ENCODE measurements around the gene SH2D3A.
"Not testable (repeated sequence)": the region's sequence is repeated elsewhere in the genome, so short reads cannot be mapped to it uniquely, and the experiment has no call there.

The SH2D3A gene

GRCh38 chr19:6721773-6722172 is 45.5 kb downstream of the SH2D3A start:
- no peak for DNase-seq (ENCODE audit: low read depth, low spot score)

DNA sequence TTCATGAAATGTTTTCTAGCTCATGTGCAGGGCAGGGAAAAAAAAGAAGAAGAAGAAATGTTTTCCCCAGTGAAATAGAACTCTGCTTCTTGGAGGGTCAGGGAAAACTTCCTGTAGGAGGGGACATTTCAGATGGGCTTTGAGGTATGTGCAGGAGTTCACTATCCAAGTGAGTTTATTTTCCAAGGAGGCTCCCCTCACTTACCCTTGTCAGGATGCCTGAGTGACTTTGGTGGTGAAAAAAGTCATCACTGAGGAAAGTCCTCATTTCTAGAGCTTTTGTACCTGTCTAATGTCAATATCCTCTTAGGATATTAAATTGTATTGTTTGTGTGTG is 46.1 kb downstream of the SH2D3A start:
- no peak for DNase-seq (ENCODE audit: low read depth, low spot score)

GRCh38 chr19:6720369-6721137 is 46.7 kb downstream of the SH2D3A start, which contains the start of gene C3:
C3 (minus strand) TSS chr19:6720650; CDS start chr19:6720589, 61 bp downstream.
- DNase-seq (ENCODE audit: low read depth, low spot score) = no peak

DNA sequence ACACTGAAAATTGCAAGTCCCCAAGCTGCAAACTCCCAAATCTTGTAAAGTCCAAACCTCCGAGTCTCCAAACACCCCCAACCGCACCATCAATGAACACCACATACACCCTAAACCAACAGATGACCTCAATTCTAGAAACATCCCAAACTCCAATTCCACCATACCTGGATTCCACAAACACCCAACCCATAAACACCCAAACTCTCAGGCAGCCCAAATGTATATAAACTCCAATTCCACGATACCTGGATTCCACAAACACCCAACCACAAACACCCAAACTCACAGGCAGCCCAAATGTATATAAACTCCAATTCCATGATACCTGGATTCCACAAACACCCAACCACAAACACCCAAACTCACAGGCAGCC is 47.3 kb downstream of the SH2D3A start:
- DNase-seq (ENCODE audit: low read depth, low spot score) = no peak

DNA sequence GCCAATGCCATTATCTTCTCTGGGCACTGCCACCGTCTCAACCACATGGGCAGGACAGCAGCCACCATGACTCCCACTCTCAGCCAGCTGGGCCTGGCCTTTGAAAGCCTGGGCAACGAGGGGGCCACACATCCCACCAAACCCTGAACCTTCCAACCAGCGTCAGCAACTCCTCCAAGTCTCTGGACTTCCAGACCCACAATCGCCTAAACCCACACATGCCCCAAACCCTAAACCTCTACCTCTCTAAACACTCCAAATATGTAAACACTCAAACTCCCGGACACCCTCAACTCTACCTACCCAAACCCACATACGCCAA is 47.7 kb downstream of the SH2D3A start:
- DNase-seq (ENCODE audit: low read depth, low spot score) = no peak

GRCh38 chr19:6718741-6719539 is 48.3 kb downstream of the SH2D3A start:
- DNase-seq (ENCODE audit: low read depth, low spot score) = no peak

DNA sequence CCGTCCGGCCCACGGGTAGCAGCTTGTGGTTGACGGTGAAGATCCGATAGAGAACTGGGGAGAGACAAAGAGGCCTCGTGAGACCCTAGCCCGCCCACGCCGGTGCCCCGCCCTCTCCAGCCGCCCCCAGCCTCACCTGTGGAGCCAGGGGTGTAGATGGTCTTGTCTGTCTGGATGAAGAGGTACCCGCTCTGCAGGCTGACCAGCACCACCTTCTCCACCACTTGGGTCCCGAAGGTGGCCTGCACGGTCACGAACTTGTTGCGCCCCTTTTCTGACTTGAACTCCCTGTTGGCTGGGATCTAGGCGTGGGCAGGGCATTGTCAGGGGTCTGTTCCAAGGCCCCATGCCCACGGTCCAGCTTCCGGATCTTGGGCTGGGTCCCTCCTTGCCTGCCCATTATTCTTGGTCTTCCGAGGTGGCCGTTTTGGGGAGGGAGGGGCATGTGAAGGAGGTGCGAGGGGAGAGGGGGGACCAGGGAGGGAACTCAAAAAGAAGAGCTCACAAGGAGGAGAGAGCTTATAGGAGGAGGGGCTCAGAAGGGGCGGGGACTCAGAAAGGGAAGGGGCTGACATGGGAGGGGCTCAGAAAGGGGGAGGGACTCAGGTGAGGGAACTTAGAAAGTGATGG is 49.0 kb downstream of the SH2D3A start:
- DNase-seq (ENCODE audit: low read depth, low spot score) = no peak

GRCh38 chr19:6717441-6717971 is 49.7 kb downstream of the SH2D3A start:
- DNase-seq (ENCODE audit: low read depth, low spot score) = no peak

GRCh38 chr19:6717036-6717435 is 50.2 kb downstream of the SH2D3A start:
- no peak for DNase-seq (ENCODE audit: low read depth, low spot score)

- no peak for DNase-seq (ENCODE audit: low read depth, low spot score)
Observed at GRCh38 chr19:6716610-6716970, 50.6 kb downstream of the SH2D3A start.

- no peak for DNase-seq (ENCODE audit: low read depth, low spot score)
Observed at GRCh38 chr19:6714749-6715555, 52.3 kb downstream of the SH2D3A start.

DNA sequence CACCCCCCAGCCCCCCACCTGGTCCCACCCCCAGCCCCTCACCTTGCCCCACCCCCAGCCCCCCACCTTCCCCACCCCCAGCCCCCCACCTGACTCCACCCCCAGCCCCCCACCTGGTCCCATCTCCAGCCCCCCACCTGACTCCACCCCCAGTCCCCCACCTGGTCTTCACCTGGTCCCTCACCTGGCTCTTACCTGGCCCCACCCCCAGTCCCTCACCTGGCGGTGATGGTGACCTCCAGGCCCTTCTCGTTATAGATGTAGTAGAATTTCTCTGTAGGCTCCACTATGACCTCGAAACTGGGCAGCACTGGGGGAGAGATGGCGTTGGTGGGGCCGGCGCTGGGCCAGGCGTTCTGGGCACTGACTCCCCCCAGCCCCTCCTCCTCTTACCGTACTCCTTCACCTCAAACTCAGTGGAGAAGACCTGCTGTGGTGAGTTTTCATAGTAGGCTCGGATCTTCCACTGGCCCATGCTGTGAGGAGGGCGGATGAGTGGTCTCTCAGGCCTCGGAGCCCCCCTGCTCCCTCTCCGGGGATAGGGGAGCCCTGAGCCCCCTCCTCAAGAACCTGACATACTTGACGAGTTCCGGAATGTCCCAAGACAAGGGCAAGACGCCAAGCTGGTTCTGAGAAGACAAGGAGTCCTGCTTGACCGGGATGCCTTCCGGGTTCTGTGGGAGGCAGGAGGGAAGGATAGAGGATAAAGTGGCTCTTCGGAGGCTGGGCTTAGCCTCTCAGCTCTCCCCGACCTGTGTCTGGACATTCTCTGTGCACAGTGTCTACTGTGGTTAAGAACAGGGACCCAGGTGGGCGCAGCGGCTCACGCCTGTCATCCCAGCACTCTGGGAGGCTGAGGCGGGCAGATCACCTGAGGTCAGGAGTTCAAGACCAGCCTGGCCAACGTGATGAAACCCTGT is 53.2 kb downstream of the SH2D3A start:
- no peak for DNase-seq (ENCODE audit: low read depth, low spot score)

GRCh38 chr19:6712692-6713670 is 54.3 kb downstream of the SH2D3A start:
- no peak for DNase-seq (ENCODE audit: low read depth, low spot score)

DNA sequence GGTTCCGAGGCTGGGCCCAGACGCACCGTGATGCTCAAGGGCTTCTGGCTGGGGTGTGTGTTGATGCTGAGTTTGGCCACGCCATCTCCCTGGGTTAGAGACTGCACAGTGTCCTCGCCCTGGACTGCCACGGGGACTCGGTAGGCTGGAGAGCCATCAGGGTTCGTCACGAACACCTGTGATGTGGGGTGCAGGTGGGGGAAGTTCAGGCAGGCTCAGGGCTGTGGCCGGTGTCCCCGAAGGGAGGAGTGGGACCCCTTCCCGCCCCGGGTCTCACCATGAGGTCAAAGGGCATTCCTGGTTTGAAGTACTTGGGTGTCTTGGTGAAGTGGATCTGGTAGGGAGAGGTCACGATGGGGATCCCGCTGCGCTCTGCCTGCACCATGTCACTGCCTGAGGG is 55.0 kb downstream of the SH2D3A start:
- no peak for DNase-seq (ENCODE audit: low read depth, low spot score)

DNA sequence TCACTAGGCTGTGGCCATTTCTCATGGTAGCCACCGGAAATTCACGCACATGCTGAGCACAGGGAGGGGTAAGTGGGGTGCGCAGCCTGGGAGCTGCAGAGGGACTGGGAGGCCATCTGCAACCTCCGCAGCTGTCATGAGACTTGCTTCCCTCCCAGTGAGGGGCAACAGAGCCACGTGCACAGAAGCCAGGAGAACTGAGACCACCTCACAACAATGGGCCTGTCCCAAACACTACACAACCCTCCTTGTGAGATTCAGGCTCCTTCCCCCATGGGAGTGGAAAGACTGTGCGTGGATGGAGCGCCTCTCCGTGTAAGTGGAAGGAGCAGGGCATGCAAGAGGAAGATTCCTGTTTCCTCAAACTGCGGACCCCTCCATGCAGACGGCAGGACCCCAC is 55.6 kb downstream of the SH2D3A start:
- no peak for DNase-seq (ENCODE audit: low read depth, low spot score)

DNA sequence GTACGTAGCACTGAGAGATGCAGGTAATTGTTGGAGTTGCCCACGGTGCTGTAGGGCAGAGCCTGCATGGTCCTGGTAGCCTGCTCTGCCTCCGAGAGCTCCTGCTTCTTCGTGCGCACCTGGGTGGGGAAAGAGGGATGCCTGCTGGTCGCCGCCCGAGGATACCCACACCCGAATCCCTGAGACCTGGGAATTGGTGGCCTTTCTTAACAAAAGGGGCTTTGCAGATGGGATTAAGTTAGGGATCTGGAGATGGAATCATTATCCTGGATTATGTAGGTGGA is 56.2 kb downstream of the SH2D3A start:
- DNase-seq (ENCODE audit: low read depth, low spot score) = no peak

GRCh38 chr19:6710273-6711077 is 56.8 kb downstream of the SH2D3A start:
- no peak for DNase-seq (ENCODE audit: low read depth, low spot score)

- DNase-seq (ENCODE audit: low read depth, low spot score) = no peak
Observed at GRCh38 chr19:6709549-6709948, 57.7 kb downstream of the SH2D3A start.

DNA sequence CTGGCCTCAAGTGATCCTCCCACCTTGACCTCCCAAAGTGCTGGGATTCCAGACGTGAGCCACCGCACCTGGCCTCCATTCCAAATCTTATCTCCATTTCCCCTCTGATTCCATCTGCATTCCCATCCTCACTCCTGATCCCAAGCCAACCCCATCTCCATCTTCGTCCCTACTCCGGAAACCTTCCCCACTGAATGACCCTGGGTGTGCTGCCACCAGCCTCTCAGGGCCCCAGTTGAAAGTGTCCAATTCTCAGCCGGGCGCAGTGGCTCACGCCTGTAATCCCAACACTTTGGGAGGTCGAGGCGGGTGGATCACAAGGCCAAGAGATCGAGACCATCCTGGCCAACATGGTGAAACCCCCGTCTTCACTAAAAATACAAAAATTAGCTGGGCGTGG is 58.3 kb downstream of the SH2D3A start:
- DNase-seq (ENCODE audit: low read depth, low spot score) = not testable (repeated sequence)
